SK-N-SH (cell line): ENCODE results near the gene DTNBP1. TPM values are rescaled to one million over a fixed set of nuclear protein-coding genes. Genes with fewer than 3 reads are reported as not detected.

Source experiments
- CTCF ChIA-PET: fragments of 300-600, 350-600 bp; formaldehyde crosslinking; extraction: SDS; loops from one replicate; lab custom pipeline; 2021; lab: Yijun Ruan, JAX
- POLR2A ChIA-PET: fragments of 350-600 bp; sonication (Branson Sonifier 250); formaldehyde crosslinking; extraction: SDS; loops from one replicate; lab custom pipeline; 2020; ENCODE audit warnings: antibody characterized with exemption, inconsistent platforms; lab: Yijun Ruan, JAX
- DNase-seq: peaks from one replicate; pipeline ENCODE4 v3.0.0; 2012
- H2AFZ ChIP-seq: fragments of 200-600 bp; sonication (generic); 2 replicates; pipeline ENCODE4 v1.8.1; 2016; ENCODE audit warnings: antibody characterized with exemption, mild to moderate bottlenecking, low read depth
- H3F3A ChIP-seq: fragments of 200-600 bp; sonication (generic); replicated peaks from 2 replicates; pipeline ENCODE3; 2016; ENCODE audit warnings: antibody characterized with exemption, mild to moderate bottlenecking; ENCODE audit not compliant: insufficient read depth
- H3K27ac ChIP-seq, 2 experiments: fragments of 200-500 bp in 1 of 2; fragments of 200-600 bp in 1 of 2; sonication (Bioruptor generic) in 1 of 2; sonication (generic), shearing (Covaris generic) in 1 of 2; 2 replicates each; pipeline versions ENCODE4 v1.5.1 to v1.6.1; 2014 to 2016; ENCODE audit warnings: low read depth in 2 of 2, inconsistent platforms in 1 of 2, low read length in 1 of 2, mild to moderate bottlenecking in 1 of 2, mixed read lengths in 1 of 2
- H3K27me3 ChIP-seq: fragments of 200-600 bp; sonication (generic), shearing (Covaris generic); 2 replicates; pipeline ENCODE4 v1.6.1; 2016; ENCODE audit warnings: mixed run types; ENCODE audit not compliant: insufficient read depth
- H3K36me3 ChIP-seq, 2 experiments: fragments of 200-500 bp in 1 of 2; fragments of 200-600 bp in 1 of 2; sonication (Bioruptor generic) in 1 of 2; sonication (generic) in 1 of 2; replicated peaks in 1 of 2; 2 replicates each; pipeline versions ENCODE3 to v1.5.1; 2014 to 2016; ENCODE audit warnings: low read length in 1 of 2, mild to moderate bottlenecking in 1 of 2; ENCODE audit not compliant: insufficient read depth in 2 of 2, control insufficient read depth in 1 of 2
- H3K4me1 ChIP-seq, 2 experiments: fragments of 200-500 bp in 1 of 2; fragments of 200-600 bp in 1 of 2; sonication (Bioruptor generic) in 1 of 2; sonication (generic), shearing (Covaris generic) in 1 of 2; 2 replicates each; pipeline versions ENCODE4 v1.5.1 to v1.6.1; 2014 to 2016; ENCODE audit warnings: low read depth in 1 of 2, low read length in 1 of 2, mixed run types in 1 of 2; ENCODE audit not compliant: insufficient read depth in 2 of 2, control insufficient read depth in 1 of 2
- H3K4me2 ChIP-seq: fragments of 200-600 bp; sonication (generic), shearing (Covaris generic); 2 replicates; pipeline ENCODE4 v1.6.1; 2017; ENCODE audit warnings: mixed run types
- H3K4me3 ChIP-seq, 2 experiments: fragments of 200-500 bp in 1 of 2; fragments of 200-600 bp in 1 of 2; sonication (Bioruptor generic) in 1 of 2; sonication (generic), shearing (Covaris generic) in 1 of 2; 2 replicates each; pipeline versions ENCODE4 v1.5.1 to v1.8.1; 2014 to 2016; ENCODE audit warnings: low read depth in 2 of 2, inconsistent platforms in 1 of 2, low read length in 1 of 2, mild to moderate bottlenecking in 1 of 2, mixed read lengths in 1 of 2, moderate library complexity in 1 of 2
- H3K79me2 ChIP-seq: fragments of 200-600 bp; sonication (generic); 2 replicates; pipeline ENCODE4 v1.8.1; 2017; ENCODE audit warnings: mild to moderate bottlenecking; ENCODE audit not compliant: insufficient read depth
- H3K9ac ChIP-seq: fragments of 200-600 bp; sonication (generic); 2 replicates; pipeline ENCODE4 v1.6.1; 2017; ENCODE audit warnings: mixed run types
- H3K9me2 ChIP-seq: fragments of 200-600 bp; sonication (generic); 2 replicates; pipeline ENCODE4 v1.6.1; 2017; ENCODE audit warnings: mixed run types
- H3K9me3 ChIP-seq: fragments of 200-600 bp; sonication (generic); 2 replicates; pipeline ENCODE4 v1.6.1; 2017; ENCODE audit warnings: mixed run types, mild to moderate bottlenecking, moderate library complexity
- H4K20me1 ChIP-seq: fragments of 200-600 bp; sonication (generic); 2 replicates; pipeline ENCODE4 v1.6.1; 2017; ENCODE audit warnings: mild to moderate bottlenecking, mixed run types; ENCODE audit not compliant: insufficient read depth
- CHD2 ChIP-seq: fragments of 150-350 bp; IDR thresholded peaks from 2 replicates; pipeline ENCODE4 v1.6.1; 2018; ENCODE audit warnings: low read length; ENCODE audit not compliant: partially characterized antibody
- CTCF ChIP-seq: fragments of 200-600 bp; sonication (generic); IDR thresholded peaks from 2 replicates; pipeline ENCODE4 v1.6.1; 2017; ENCODE audit warnings: antibody characterized with exemption, mild to moderate bottlenecking, moderate library complexity
- ELF1 ChIP-seq: IDR thresholded peaks from 2 replicates; pipeline ENCODE4 v1.4.0; 2012
- FOXM1 ChIP-seq: IDR thresholded peaks from 2 replicates; pipeline ENCODE4 v1.4.0; 2012; ENCODE audit warnings: low read depth, mild to moderate bottlenecking
- GATA2 ChIP-seq: sonication (generic); formaldehyde crosslinking; IDR thresholded peaks from 2 replicates; pipeline ENCODE4 v1.5.0; 2020; ENCODE audit warnings: mild to moderate bottlenecking, missing genetic modification reagents
- JUND ChIP-seq: IDR thresholded peaks from 2 replicates; pipeline ENCODE4 v1.4.0; 2012
- MAX ChIP-seq: IDR thresholded peaks from 2 replicates; pipeline ENCODE4 v1.4.0; 2012; ENCODE audit warnings: low read depth
- MEF2A ChIP-seq: IDR thresholded peaks from 2 replicates; pipeline ENCODE4 v1.4.0; 2012; ENCODE audit warnings: low read depth, borderline replicate concordance
- MXI1 ChIP-seq: IDR thresholded peaks from 2 replicates; pipeline ENCODE4 v1.6.1; 2012; ENCODE audit warnings: mild to moderate bottlenecking, low read depth, low read length, improper control_type of control experiment
- NFIC ChIP-seq: IDR thresholded peaks from 2 replicates; pipeline ENCODE4 v1.4.0; 2012; ENCODE audit warnings: borderline replicate concordance
- PBX3 ChIP-seq: IDR thresholded peaks from 2 replicates; pipeline ENCODE4; 2012
- POLR2AphosphoS5 ChIP-seq: IDR thresholded peaks from 2 replicates; pipeline ENCODE4 v1.6.1; 2012; ENCODE audit warnings: low read depth, low read length
- RAD21 ChIP-seq: IDR thresholded peaks from 2 replicates; pipeline ENCODE4 v1.6.1; 2012; ENCODE audit warnings: mild to moderate bottlenecking, low read length
- RCOR1 ChIP-seq: fragments of 150-350 bp; IDR thresholded peaks from 2 replicates; pipeline ENCODE4 v1.6.1; 2017; ENCODE audit warnings: antibody characterized with exemption, low read length
- RXRA ChIP-seq: IDR thresholded peaks from 2 replicates; pipeline ENCODE4 v1.4.0; 2012; ENCODE audit warnings: low read depth, mild to moderate bottlenecking, borderline replicate concordance
- TAF1 ChIP-seq: IDR thresholded peaks from 2 replicates; pipeline ENCODE4 v1.6.1; 2012; ENCODE audit warnings: low read depth, mild to moderate bottlenecking, low read length, moderate library complexity, borderline replicate concordance
- TCF12 ChIP-seq: IDR thresholded peaks from 2 replicates; pipeline ENCODE4 v1.4.0; 2012
- TEAD4 ChIP-seq: IDR thresholded peaks from 2 replicates; pipeline ENCODE4 v1.4.0; 2012; ENCODE audit warnings: mild to moderate bottlenecking, borderline replicate concordance; ENCODE audit not compliant: insufficient read depth
- USF2 ChIP-seq: fragments of 150-350 bp; IDR thresholded peaks from 2 replicates; pipeline ENCODE4 v1.6.1; 2017; ENCODE audit warnings: antibody characterized with exemption, low read length, low read depth, borderline replicate concordance
- YY1 ChIP-seq: IDR thresholded peaks from 2 replicates; pipeline ENCODE4 v1.4.0; 2012; ENCODE audit warnings: low read depth, mild to moderate bottlenecking
- ZBTB33 ChIP-seq: IDR thresholded peaks from 2 replicates; pipeline ENCODE4 v1.4.0; 2012; ENCODE audit warnings: low read depth, borderline replicate concordance
- WGBS: methylation state at CpG from one replicate; pipeline ENCODE4 v1.1.6; 2017; ENCODE audit warnings: low lambda C conversion rate; 5-methylcytosine and 5-hydroxymethylcytosine counted together
- polyA plus RNA-seq, 3 experiments: library from polyadenylated mRNA; depleted of rRNA; stranded (reverse); fragments of >200 nt; gene quantifications; 2 replicates each; pipeline ENCODE4 v1.2.3, GENCODE V29; 2012

The DTNBP1 gene
- polyA plus RNA-seq, 1 of the 3 experiments (the other 2 are of a cell fraction), result 19.7 TPM

- H2AFZ ChIP-seq, result no peak overlapping the region
- TF ChIP-seq RXRA, result no peak
- TF ChIP-seq MXI1, result no peak
- 98% methylated on average over 2 of the region's 2 CpGs for WGBS
- no peaks in the 10 kb centered on the region for H3K9me2 ChIP-seq
- CTCF ChIA-PET, result interaction anchor here (0.6 kb wide), 1 partner anchor 1477 kb away, joined by 3 read pairs; no protein-coding TSS in a partner anchor
- no peak overlapping the region for H3K4me3 ChIP-seq
- H3K4me1 ChIP-seq, result peaks cover 0 to 3% of the 10 kb centered on the region in 2 experiments; a peak in 1 of 4 replicates
- no peaks in the 10 kb centered on the region for H3K9me3 ChIP-seq
- no peaks in the 10 kb centered on the region for H3K36me3 ChIP-seq
- no peak overlapping the region for H3K4me2 ChIP-seq
- no peaks in the 10 kb centered on the region for H4K20me1 ChIP-seq
- POLR2A ChIA-PET, result no interaction called here
- no peak for DNase-seq
- no peak overlapping the region for H3K9ac ChIP-seq
- no peak overlapping the region for H3K27ac ChIP-seq
- no peaks in the 10 kb centered on the region for H3K27me3 ChIP-seq
- H3K79me2 ChIP-seq, result no peaks in the 10 kb centered on the region
- H3F3A ChIP-seq, result peaks cover 6% of the 10 kb centered on the region
Observed at GRCh38 chr6:15580326-15580725, 82.5 kb downstream of the DTNBP1 start.

GRCh38 chr6:15578716-15579391 is 84.0 kb downstream of the DTNBP1 start:
- no peaks in the 10 kb centered on the region for H3K9me2 ChIP-seq
- 92% methylated on average over 3 of the region's 3 CpGs for WGBS
- no peaks in the 10 kb centered on the region for H3K36me3 ChIP-seq
- no peak for DNase-seq
- CTCF ChIA-PET, result no interaction called here
- no peak overlapping the region for H3K4me3 ChIP-seq
- no peak overlapping the region for H3K9ac ChIP-seq
- POLR2A ChIA-PET, result no interaction called here
- H2AFZ ChIP-seq, result no peak overlapping the region
- H3K4me1 ChIP-seq, result peaks cover 0 to 3% of the 10 kb centered on the region in 2 experiments; a peak in 1 of 4 replicates
- peaks cover 6% of the 10 kb centered on the region for H3F3A ChIP-seq
- H3K4me2 ChIP-seq, result no peak overlapping the region
- H3K79me2 ChIP-seq, result no peaks in the 10 kb centered on the region
- TF ChIP-seq POLR2AphosphoS5, result no peak
- no peak for TF ChIP-seq ZBTB33
- no peak for TF ChIP-seq JUND
- TF ChIP-seq TEAD4, result no peak
- TF ChIP-seq NFIC, result no peak
- TF ChIP-seq MEF2A, result no peak
- TF ChIP-seq GATA2, result no peak
- TF ChIP-seq TCF12, result no peak
- no peak for TF ChIP-seq RCOR1
- TF ChIP-seq CTCF, result no peak
- no peak for TF ChIP-seq CHD2
- TF ChIP-seq FOXM1, result no peak
- no peak for TF ChIP-seq USF2
- TF ChIP-seq TAF1, result no peak
- TF ChIP-seq YY1, result no peak
- TF ChIP-seq MAX, result no peak
- TF ChIP-seq PBX3, result no peak
- no peak for TF ChIP-seq RAD21
- no peak for TF ChIP-seq ELF1
- TF ChIP-seq, all 33 proteins: peak for 0
- Histone ChIP-seq H3K9me3 (no peaks in the 10 kb centered on the region), H3K27ac (no peak overlapping the region), H4K20me1 (no peaks in the 10 kb centered on the region), H3K27me3 (no peaks in the 10 kb centered on the region)
